A673 (cell line): ENCODE data around the gene ZNF337. TPM values are rescaled to one million over a fixed set of nuclear protein-coding genes. Genes with fewer than 3 reads are reported as not detected.
A peak's percentile ranks its signal among the peaks of the same experiment; 100 is the strongest.

Experiments used
- BruUV-seq: library from RNA; stranded (reverse); fragments of 400-500 nt; replicated peaks from 2 replicates; lab custom pipeline; 2021; lab: Mats Ljungman, UMichigan
- CTCF ChIA-PET: fragments of 300-600 bp; sonication (Branson Sonifier 250); formaldehyde crosslinking; loops from one replicate; lab custom pipeline; 2022; ENCODE audit warnings: antibody characterized with exemption; lab: Charles Lee
- POLR2A ChIA-PET: fragments of 300-600 bp; sonication (Branson Sonifier 250); formaldehyde crosslinking; loops from one replicate; lab custom pipeline; 2022; ENCODE audit warnings: antibody characterized with exemption; ENCODE audit not compliant: low non-redundant PET; lab: Charles Lee
- DNase-seq: peaks from one replicate; pipeline ENCODE4 v3.0.0-alpha.2; 2015; ENCODE audit warnings: low spot score
- H3K27ac ChIP-seq: fragments of 200-600 bp; sonication (generic); 2 replicates; pipeline ENCODE4 v1.5.1; 2016; ENCODE audit warnings: mixed run types, low read depth, mild to moderate bottlenecking, mixed read lengths, antibody characterized with exemption, low read length; ENCODE audit not compliant: poor library complexity, severe bottlenecking
- H3K27me3 ChIP-seq: fragments of 200-600 bp; sonication (generic); replicated peaks from 2 replicates; pipeline ENCODE4 v1.6.1; 2017; ENCODE audit warnings: mixed run types, low read depth, mild to moderate bottlenecking, mixed read lengths, antibody characterized with exemption, low read length; ENCODE audit not compliant: insufficient read depth, poor library complexity
- H3K36me3 ChIP-seq: fragments of 200-600 bp; sonication (generic); 2 replicates; pipeline ENCODE4 v1.6.1; 2016; ENCODE audit warnings: mixed run types, mild to moderate bottlenecking, mixed read lengths, antibody characterized with exemption, low read length; ENCODE audit not compliant: insufficient read depth, poor library complexity, severe bottlenecking
- H3K4me1 ChIP-seq: fragments of 200-600 bp; sonication (generic); 2 replicates; pipeline ENCODE4 v1.6.1; 2017; ENCODE audit warnings: mixed run types, mild to moderate bottlenecking, mixed read lengths, antibody characterized with exemption, low read length; ENCODE audit not compliant: insufficient read depth, poor library complexity, severe bottlenecking
- H3K4me3 ChIP-seq: fragments of 200-600 bp; sonication (generic); 2 replicates; pipeline ENCODE4 v1.5.1; 2016; ENCODE audit warnings: low read depth, mixed run types, mild to moderate bottlenecking, mixed read lengths, low read length; ENCODE audit not compliant: poor library complexity, severe bottlenecking
- H3K9me3 ChIP-seq: fragments of 200-600 bp; sonication (generic); 2 replicates; pipeline ENCODE4 v1.6.1; 2016; ENCODE audit warnings: mixed run types, low read depth, mild to moderate bottlenecking, mixed read lengths, antibody characterized with exemption, low read length; ENCODE audit not compliant: poor library complexity, severe bottlenecking
- CTCF ChIP-seq: fragments of 300-800, 200-600 bp; sonication (generic); conservative IDR thresholded peaks from 2 replicates; pipeline ENCODE4 v1.5.1; 2017; ENCODE audit warnings: low read depth, mild to moderate bottlenecking, antibody characterized with exemption, low read length, moderate library complexity, mixed read lengths
- EZH2 ChIP-seq: fragments of 200-600 bp; sonication (generic); IDR thresholded peaks from 2 replicates; pipeline ENCODE4 v1.6.1; 2017; ENCODE audit warnings: borderline replicate concordance, low read depth, mild to moderate bottlenecking, mixed read lengths, antibody characterized with exemption, low read length; ENCODE audit not compliant: poor library complexity, severe bottlenecking
- intact Hi-C: fragments of 100-400 bp; cut with micrococcal nuclease; formaldehyde crosslinking; loops from one replicate; pipeline ENCODE4 v1.10.0; 2022; ENCODE audit not compliant: unreplicated experiment
- total RNA-seq: library from RNA; stranded (reverse); gene quantifications from 2 replicates; pipeline ENCODE4 v1.2.3, GENCODE V29; 2021

Gene ZNF337
- total RNA-seq, 1 experiment from 2014 or later = 17.9 TPM

GRCh38 chr20:25672659-25673235 is 23.9 kb downstream of the ZNF337 start:
- H3K4me1 ChIP-seq = no peaks in the 10 kb centered on the region
- H3K4me3 ChIP-seq = no peak overlapping the region
- no peak for DNase-seq
- POLR2A ChIA-PET = no interaction called here
- H3K27ac ChIP-seq = no peak overlapping the region
- CTCF ChIA-PET = no interaction called here
- BruUV-seq = no TSS peak
- H3K27me3 ChIP-seq = no peaks in the 10 kb centered on the region
- H3K9me3 ChIP-seq = no peaks in the 10 kb centered on the region
- H3K36me3 ChIP-seq = peaks cover 33% of the 10 kb centered on the region
- TF ChIP-seq CTCF = no peak
- intact Hi-C loops = no loop called here

GRCh38 chr20:25669826-25670422 is 26.7 kb downstream of the ZNF337 start:
- Histone ChIP-seq H3K4me1 (no peaks in the 10 kb centered on the region), H3K27me3 (no peaks in the 10 kb centered on the region), H3K4me3 (no peak overlapping the region), H3K9me3 (no peaks in the 10 kb centered on the region), H3K36me3 (peaks cover 12% of the 10 kb centered on the region), H3K27ac (no peak overlapping the region)
- peak; percentile 18 for DNase-seq
- TF ChIP-seq CTCF (peak; percentile 30; the same call in 1 of the 2 replicates), EZH2 (no peak)
- no TSS peak for BruUV-seq
- POLR2A ChIA-PET = no interaction called here
- CTCF ChIA-PET = interaction anchor here (0.7 kb wide), 2 partner anchors 220 to 271 kb away, joined by 4 read pairs; no protein-coding TSS in a partner anchor
- intact Hi-C loops = no loop called here

GRCh38 chr20:25668446-25668845 is 28.2 kb downstream of the ZNF337 start:
- no peak overlapping the region for H3K4me3 ChIP-seq
- no peak overlapping the region for H3K27ac ChIP-seq
- POLR2A ChIA-PET = no interaction called here
- DNase-seq = no peak
- H3K36me3 ChIP-seq = no peaks in the 10 kb centered on the region
- CTCF ChIA-PET = interaction anchor here (0.6 kb wide), 1 partner anchor 128 kb away, joined by 7 read pairs; no protein-coding TSS in a partner anchor
- no peaks in the 10 kb centered on the region for H3K4me1 ChIP-seq
- intact Hi-C loops = no loop called here
- no peaks in the 10 kb centered on the region for H3K27me3 ChIP-seq
- BruUV-seq = no TSS peak
- H3K9me3 ChIP-seq = no peaks in the 10 kb centered on the region
- TF ChIP-seq CTCF = no peak
- no peak for TF ChIP-seq EZH2
